C4-2B (cell line): ENCODE measurements around the gene TK2.

Experiments used
- H3K27ac ChIP-seq: fragments of 450-650 bp; 2 replicates; pipeline ENCODE4 v1.5.1; 2017
- CTCF ChIP-seq: fragments of 450-650 bp; conservative IDR thresholded peaks from 2 replicates; pipeline ENCODE4 v1.5.1; 2017; ENCODE audit warnings: mild to moderate bottlenecking
- ZFX ChIP-seq: fragments of 450-650 bp; IDR thresholded peaks from 2 replicates; pipeline ENCODE4 v1.6.1; 2017

Gene TK2

GRCh38 chr16:66580605-66581209 is 30.8 kb upstream of the TK2 start:
- TF ChIP-seq CTCF (no peak; the same call in 1 of the 2 replicates), ZFX (no peak)
- peak overlapping the region; percentile 31 for H3K27ac ChIP-seq

GRCh38 chr16:66578651-66579531 is 29.0 kb upstream of the TK2 start, which contains the start of gene CMTM2:
Gene CMTM2, plus strand, starts transcription at chr16:66579463. Its CDS starts 145 bp downstream, at chr16:66579608.
- peak within 1 kb of the TSS; percentile 31 for H3K27ac ChIP-seq
- TF ChIP-seq ZFX (no peak), CTCF (no peak)

GRCh38 chr16:66576296-66576695 is 26.4 kb upstream of the TK2 start:
- TF ChIP-seq CTCF (no peak), ZFX (no peak)
- no peak overlapping the region for H3K27ac ChIP-seq

- no peak overlapping the region for H3K27ac ChIP-seq
- TF ChIP-seq CTCF (no peak), ZFX (no peak)
These were observed 25.1 kb upstream of the TK2 start for GRCh38 chr16:66575060-66575459.

- no peak overlapping the region for H3K27ac ChIP-seq
- TF ChIP-seq ZFX (no peak), CTCF (no peak)
These were observed 24.6 kb upstream of the TK2 start for GRCh38 chr16:66574531-66574930.

- no peak overlapping the region for H3K27ac ChIP-seq
- TF ChIP-seq CTCF (no peak), ZFX (no peak)
These were observed 24.2 kb upstream of the TK2 start for GRCh38 chr16:66574081-66574480.

GRCh38 chr16:66572356-66572755 is 22.4 kb upstream of the TK2 start:
- TF ChIP-seq ZFX (no peak), CTCF (no peak)
- H3K27ac ChIP-seq = no peak overlapping the region
